NCI-H446 (cell line): ENCODE measurements around the gene KCNT1.

Source experiments
- DNase-seq, 2 experiments: peaks; one replicate each; lab custom pipeline; 2025; lab: John Stamatoyannopoulos, UW

The KCNT1 gene

GRCh38 chr9:135785013-135785575 is 83.1 kb downstream of the KCNT1 start:
- DNase-seq, result no peak

- no peak for DNase-seq
Measured at GRCh38 chr9:135786146-135786690, 84.2 kb downstream of the KCNT1 start.

GRCh38 chr9:135787317-135787716 is 85.3 kb downstream of the KCNT1 start:
- no peak for DNase-seq

GRCh38 chr9:135787776-135788575 is 86.0 kb downstream of the KCNT1 start:
- DNase-seq, result no peak

GRCh38 chr9:135788576-135789300 is 86.8 kb downstream of the KCNT1 start:
- no peak for DNase-seq

- DNase-seq, result no peak
Measured at GRCh38 chr9:135789838-135790291, 87.9 kb downstream of the KCNT1 start.

- no peak for DNase-seq
Measured at GRCh38 chr9:135790356-135790755, 88.4 kb downstream of the KCNT1 start.

- no peak for DNase-seq
Measured at GRCh38 chr9:135790850-135791249, 88.9 kb downstream of the KCNT1 start.

GRCh38 chr9:135791431-135792267 is 89.7 kb downstream of the KCNT1 start:
- DNase-seq, result no peak

GRCh38 chr9:135792268-135793128 is 90.5 kb downstream of the KCNT1 start:
- DNase-seq, result no peak

- DNase-seq, result no peak
Measured at GRCh38 chr9:135793221-135794056, 91.5 kb downstream of the KCNT1 start.

GRCh38 chr9:135794057-135794335 is 92.0 kb downstream of the KCNT1 start:
- DNase-seq, result no peak

GRCh38 chr9:135794361-135794885 is 92.4 kb downstream of the KCNT1 start:
- DNase-seq, result no peak

- no peak for DNase-seq
Measured at GRCh38 chr9:135795391-135795790, 93.4 kb downstream of the KCNT1 start.

GRCh38 chr9:135796784-135797485 is 95.0 kb downstream of the KCNT1 start:
- no peak for DNase-seq

GRCh38 chr9:135797507-135798262 is 95.7 kb downstream of the KCNT1 start:
- peak in 1 of 2 experiments; percentile 21 for DNase-seq

GRCh38 chr9:135798263-135798585 is 96.2 kb downstream of the KCNT1 start:
- DNase-seq, result no peak

GRCh38 chr9:135799261-135799660 is 97.3 kb downstream of the KCNT1 start:
- no peak for DNase-seq

GRCh38 chr9:135801070-135801469 is 99.1 kb downstream of the KCNT1 start:
- no peak for DNase-seq
